UCSD-AML1 (cell line): ENCODE data around the gene ARAP2.

Experiments
- DNase-seq: peaks from one replicate; lab custom pipeline; 2025; ENCODE audit not compliant: unreplicated experiment; lab: John Stamatoyannopoulos, UW

The ARAP2 gene

GRCh38 chr4:36133658-36134057 is 110.7 kb downstream of the ARAP2 start:
- peak; percentile 2 for DNase-seq

- no peak for DNase-seq
Observed at GRCh38 chr4:36133086-36133485, 111.2 kb downstream of the ARAP2 start.

- no peak for DNase-seq
Observed at GRCh38 chr4:36130641-36131040, 113.7 kb downstream of the ARAP2 start.

DNA sequence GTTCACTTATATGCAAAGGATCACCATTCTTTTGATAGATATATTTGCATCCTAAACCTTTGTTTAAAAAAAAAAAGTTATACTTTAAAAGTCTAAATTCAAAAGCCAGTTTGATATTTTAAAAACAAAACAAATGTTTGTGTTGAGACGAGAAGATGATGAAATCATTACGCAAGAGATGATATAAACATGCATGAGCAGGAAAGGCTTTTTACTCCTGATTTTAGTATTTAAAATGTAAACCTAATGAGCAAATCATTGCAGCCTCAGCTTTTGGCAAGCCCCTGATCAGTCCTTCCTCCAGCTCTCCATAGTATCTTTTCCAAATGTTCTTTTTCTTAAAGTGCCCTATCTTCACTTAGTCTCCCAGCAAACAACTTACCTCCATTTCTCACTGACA is 115.6 kb downstream of the ARAP2 start:
- no peak for DNase-seq

DNA sequence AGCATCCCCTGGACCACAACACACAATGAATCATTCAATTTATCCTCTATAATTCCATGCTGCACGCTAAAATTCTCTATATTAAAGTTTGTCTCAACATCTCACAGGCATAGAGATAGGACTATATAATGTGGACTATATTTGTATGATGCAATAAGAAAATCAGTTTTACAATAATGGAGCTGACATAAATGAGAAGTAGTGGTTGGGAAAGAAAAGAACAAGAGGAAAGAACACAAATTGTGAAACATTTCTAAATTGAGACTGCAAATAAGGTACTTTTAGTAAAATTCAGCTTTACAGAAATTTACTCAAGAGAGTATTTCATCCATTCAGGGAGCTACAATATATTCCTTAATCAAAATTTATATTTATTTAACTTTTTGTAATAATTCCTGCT is 120.4 kb downstream of the ARAP2 start:
- DNase-seq, result no peak

DNA sequence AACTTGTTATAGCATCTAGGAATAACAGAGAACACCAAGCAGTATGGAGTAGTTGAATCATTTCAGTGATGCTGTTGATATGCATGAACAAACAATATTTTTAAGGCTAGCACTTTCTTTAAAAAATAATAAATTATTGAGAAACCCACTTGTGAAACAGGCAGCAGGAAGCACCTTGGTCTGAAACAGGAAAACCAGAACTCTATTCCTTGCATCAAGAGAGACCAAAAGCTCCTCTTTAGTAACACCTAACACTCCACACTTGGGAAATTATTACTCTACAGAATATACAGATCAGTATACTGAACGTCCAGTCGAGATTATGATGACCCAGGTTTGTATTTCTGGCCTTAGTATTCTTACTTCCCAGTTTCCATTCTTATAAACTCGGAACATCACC is 129.0 kb downstream of the ARAP2 start:
- DNase-seq, result no peak

DNA sequence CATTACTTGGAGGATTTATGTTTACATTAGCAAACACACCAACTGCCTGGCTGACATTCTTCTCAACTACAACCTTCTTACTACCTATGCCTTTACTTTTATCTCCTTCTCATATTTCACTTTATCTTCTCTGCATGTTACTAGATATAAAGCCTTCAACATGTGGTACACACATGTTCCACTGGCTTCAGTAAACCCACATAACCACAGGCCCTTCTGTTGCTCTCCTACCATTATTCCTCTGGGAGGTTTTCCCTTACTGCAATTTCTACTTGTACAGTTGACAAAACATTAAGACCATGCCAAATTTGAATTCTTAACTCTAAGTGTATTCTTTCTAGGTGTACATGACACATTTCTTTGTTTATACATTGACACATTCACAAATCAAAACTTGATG is 133.1 kb downstream of the ARAP2 start:
- DNase-seq, result no peak

DNA sequence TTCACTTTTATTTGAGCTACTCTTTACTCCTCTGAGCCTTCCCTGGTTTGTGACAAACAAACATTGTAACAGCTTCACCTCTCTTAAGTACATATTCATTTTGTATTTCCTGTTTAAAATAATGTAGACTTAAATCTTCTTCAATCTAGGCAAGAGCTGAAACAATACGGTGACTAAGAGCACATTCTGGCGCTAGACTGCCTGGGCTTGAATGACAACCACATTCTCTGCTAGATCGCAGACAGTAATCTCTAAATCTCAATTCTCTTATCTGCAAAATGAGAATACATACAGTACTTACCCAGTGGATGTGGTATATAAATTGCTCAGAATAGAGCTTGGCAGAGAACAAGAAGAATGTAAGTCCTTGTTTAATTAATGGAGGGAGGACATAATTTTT is 144.8 kb downstream of the ARAP2 start:
- no peak for DNase-seq

GRCh38 chr4:36094995-36095394 is 149.3 kb downstream of the ARAP2 start:
- no peak for DNase-seq

DNA sequence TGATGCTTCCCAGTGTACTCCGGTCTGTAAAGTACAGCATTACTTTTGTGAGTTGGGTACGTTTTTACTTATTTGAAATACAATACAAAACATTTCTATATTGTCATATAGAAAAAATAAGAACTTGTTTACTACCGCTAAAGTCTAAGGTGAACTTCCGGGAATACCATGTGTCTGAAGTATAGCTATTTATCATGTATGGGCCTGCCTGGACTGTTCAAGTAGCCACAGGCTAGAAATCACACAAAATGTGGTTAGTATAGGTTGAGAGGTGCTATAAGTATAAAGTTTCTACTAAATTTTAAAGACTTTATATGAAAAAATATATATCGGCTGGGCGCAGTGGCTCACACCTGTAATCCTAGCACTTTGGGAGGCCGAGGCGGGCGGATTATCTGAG is 152.3 kb downstream of the ARAP2 start:
- DNase-seq, result no peak

DNA sequence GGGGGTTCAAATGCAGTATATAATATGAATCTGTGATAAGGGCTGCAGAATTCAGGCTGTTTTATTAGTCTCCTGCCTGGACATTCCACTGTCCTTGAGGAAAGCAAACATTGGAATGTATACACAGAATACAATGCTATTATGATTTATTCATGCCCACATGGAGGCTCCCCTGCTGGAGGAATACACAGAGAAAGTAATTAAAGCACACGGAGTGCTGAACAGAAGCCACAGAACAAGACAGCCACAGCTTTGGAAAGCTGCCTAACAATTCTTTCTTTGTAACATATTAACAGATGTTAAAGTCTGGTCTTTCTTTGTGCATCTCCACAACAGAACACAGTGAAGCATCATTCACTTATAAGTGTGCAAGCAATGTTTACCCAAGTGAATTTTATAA is 155.8 kb downstream of the ARAP2 start:
- DNase-seq, result no peak

DNA sequence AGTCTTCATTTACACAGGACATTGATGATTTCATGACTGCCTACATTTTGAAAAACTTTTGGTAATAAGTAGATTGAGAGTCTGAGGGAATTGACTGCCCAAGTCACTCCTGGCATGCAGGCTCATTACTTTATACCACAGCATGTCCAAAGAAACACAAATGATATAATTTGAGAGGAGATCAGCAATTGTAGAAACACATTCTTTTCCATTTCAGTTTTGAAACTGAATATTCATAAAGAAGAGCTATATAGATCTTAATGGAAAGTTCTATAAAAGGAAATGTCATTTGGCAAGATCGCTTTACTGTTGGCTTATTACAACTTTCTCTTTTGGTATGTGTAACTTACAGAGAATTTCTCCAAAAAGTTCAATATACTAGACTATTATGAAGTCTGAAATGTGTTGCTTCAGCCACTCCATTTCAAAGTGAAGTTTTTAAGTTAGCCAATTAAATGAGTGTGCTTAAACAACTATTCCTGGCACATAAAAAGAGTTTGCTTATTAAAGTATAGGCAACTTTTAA is 158.0 kb downstream of the ARAP2 start:
- no peak for DNase-seq

GRCh38 chr4:36082817-36083216 is 161.5 kb downstream of the ARAP2 start:
- no peak for DNase-seq

- no peak for DNase-seq
Observed at GRCh38 chr4:36081185-36081584, 163.1 kb downstream of the ARAP2 start.

GRCh38 chr4:36079666-36080065 is 164.6 kb downstream of the ARAP2 start:
- no peak for DNase-seq

GRCh38 chr4:36078319-36078718 is 166.0 kb downstream of the ARAP2 start:
- DNase-seq, result no peak

DNA sequence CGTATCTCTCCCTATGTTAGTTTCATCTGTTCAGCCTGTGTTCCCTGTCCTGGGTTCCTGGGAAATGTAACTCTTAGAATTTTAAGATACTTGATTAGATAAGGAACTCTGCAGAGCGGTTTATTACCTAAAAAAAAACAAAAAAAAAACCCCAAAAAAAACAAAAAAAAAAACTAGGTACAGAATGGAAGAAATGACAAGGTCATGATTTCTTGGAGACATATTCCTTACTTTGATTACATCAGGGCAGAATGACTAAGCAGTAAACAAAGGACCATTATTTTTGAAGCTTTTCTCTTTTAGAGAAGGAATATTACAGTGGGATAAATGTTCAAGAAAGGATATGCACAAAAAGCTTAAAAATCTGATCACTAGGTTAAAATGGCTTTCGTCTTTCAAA is 171.8 kb downstream of the ARAP2 start:
- DNase-seq, result no peak

DNA sequence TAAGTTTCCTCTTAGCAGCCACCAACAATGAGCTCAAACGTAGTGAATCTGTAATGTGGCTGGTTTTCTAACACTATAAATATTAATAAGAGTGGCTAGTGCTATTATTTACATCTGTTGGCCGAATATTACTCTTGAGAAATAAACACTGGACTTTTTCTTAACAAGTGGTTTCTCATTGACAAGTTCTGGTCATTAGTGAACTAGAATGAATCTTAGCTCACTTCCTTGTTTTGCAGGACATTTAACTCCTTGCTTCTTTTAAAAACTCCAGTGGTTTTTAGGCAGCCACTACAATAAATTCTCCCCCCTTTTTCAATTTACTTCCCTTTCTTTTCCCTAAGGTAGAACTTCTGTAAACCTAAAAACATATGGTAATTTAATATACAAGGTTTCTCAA is 177.2 kb downstream of the ARAP2 start:
- no peak for DNase-seq

DNA sequence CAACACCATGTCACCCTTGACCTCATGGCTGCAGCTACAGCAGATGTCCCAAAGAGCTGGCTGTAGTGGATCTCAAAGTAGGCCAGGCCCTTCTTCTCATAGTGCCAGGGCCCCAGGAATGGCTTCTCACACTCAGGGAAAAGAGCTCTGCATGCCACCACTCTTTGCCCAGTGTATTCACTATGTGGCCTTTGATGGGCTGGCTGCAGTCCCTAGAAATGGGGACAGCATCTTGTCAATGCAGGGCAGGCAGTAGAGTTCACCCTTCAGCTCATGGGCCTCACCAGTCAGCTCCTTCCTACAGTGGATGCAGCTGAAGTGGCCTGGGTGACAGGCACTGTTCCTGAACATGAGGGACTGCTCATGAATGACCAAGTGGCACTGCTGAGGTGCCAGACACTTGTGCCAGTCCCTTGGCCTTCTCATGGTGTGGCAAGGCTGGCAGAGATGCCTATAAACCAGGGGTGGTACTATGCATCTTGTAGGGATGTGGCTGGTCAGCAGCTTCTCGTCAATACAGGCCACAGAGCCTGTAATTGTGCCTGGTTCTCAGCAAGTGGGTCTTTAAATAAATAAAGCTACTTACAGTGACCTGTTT is 178.9 kb downstream of the ARAP2 start:
- DNase-seq, result no peak

GRCh38 chr4:36064117-36064516 is 180.2 kb downstream of the ARAP2 start:
- DNase-seq, result no peak

DNA sequence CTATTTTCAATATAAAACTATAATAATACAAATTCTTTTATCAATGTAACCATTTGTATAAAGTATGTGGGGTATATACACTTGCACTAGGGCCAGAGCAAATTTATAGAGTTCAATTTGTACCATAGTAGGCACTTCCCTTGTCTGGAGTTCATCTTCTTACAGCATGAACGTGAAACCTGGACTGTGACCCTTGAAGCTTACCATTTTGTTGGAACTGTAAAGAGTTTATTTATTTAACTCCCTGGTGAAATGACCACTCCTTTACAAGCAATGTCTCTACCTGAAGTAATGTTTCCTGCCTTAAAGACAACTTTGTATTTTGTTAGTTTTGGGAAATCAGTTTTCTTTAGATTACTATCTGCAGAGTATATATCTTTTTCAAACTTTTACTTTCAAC is 188.2 kb downstream of the ARAP2 start:
- no peak for DNase-seq

- DNase-seq, result no peak
Observed at GRCh38 chr4:36054694-36055422, 189.5 kb downstream of the ARAP2 start.

- DNase-seq, result no peak
Observed at GRCh38 chr4:36053930-36054329, 190.4 kb downstream of the ARAP2 start.
